Loucy (cell line): ENCODE data around the gene DPAGT1.

Experiments
- CTCF ChIP-seq: fragments of 200-600 bp; sonication (generic); conservative IDR thresholded peaks from 2 replicates; pipeline ENCODE4 v1.5.1; 2014; ENCODE audit warnings: mild to moderate bottlenecking, antibody characterized with exemption, low read length
- EZH2phosphoT487 ChIP-seq: fragments of 200-600 bp; IDR thresholded peaks from 2 replicates; pipeline ENCODE4 v1.6.1; 2018; ENCODE audit warnings: antibody characterized with exemption, mild to moderate bottlenecking, moderate library complexity, borderline replicate concordance

GRCh38 chr11:119095066-119095880 lies 6.4 kb downstream of the DPAGT1 start:
- TF ChIP-seq CTCF (0 out of 2 replicates have a peak, but pooled peaks have one; percentile 11), EZH2phosphoT487 (no peak)
